HEK293 (cell line): ENCODE measurements around the gene TMEM259.

ENCODE experiments used
- GLI2 ChIP-seq: fragments of 450-650 bp; formaldehyde crosslinking; IDR thresholded peaks from 2 replicates; pipeline ENCODE4; 2017; ENCODE audit warnings: missing biosample characterization, missing genetic modification characterization, low read depth, borderline replicate concordance
- GLIS1 ChIP-seq: fragments of 450-650 bp; formaldehyde crosslinking; IDR thresholded peaks from 2 replicates; pipeline ENCODE4 v1.5.1; 2016; ENCODE audit warnings: missing biosample characterization, missing genetic modification characterization
- KLF8 ChIP-seq: fragments of 450-650 bp; formaldehyde crosslinking; IDR thresholded peaks from 2 replicates; pipeline ENCODE4 v1.5.1; 2016; ENCODE audit warnings: missing biosample characterization, missing genetic modification characterization
- OSR2 ChIP-seq: fragments of 450-650 bp; formaldehyde crosslinking; IDR thresholded peaks from 2 replicates; pipeline ENCODE4 v1.5.1; 2016; ENCODE audit warnings: missing biosample characterization, missing genetic modification characterization
- PBX3 ChIP-seq: sonication (generic); formaldehyde crosslinking; IDR thresholded peaks from 2 replicates; pipeline ENCODE4 v1.8.1; 2022; ENCODE audit warnings: mild to moderate bottlenecking, moderate library complexity, missing genetic modification reagents
- PRDM10 ChIP-seq: fragments of 450-650 bp; formaldehyde crosslinking; IDR thresholded peaks from 2 replicates; pipeline ENCODE4 v1.5.1; 2016; ENCODE audit warnings: missing biosample characterization, missing genetic modification characterization
- SP2 ChIP-seq: fragments of 450-650 bp; formaldehyde crosslinking; IDR thresholded peaks from 2 replicates; pipeline ENCODE4 v1.5.1; 2016; ENCODE audit warnings: missing biosample characterization, missing genetic modification characterization
- TSHZ1 ChIP-seq: fragments of 450-650 bp; formaldehyde crosslinking; IDR thresholded peaks from 2 replicates; pipeline ENCODE4 v1.5.1; 2016; ENCODE audit warnings: missing biosample characterization, missing genetic modification characterization, borderline replicate concordance
- ZBTB10 ChIP-seq: fragments of 450-650 bp; formaldehyde crosslinking; IDR thresholded peaks from 2 replicates; pipeline ENCODE4 v1.5.1; 2016; ENCODE audit warnings: missing biosample characterization, missing genetic modification characterization
- ZBTB17 ChIP-seq: fragments of 450-650 bp; formaldehyde crosslinking; IDR thresholded peaks from 2 replicates; pipeline ENCODE4 v1.5.1; 2016; ENCODE audit warnings: missing biosample characterization, missing genetic modification characterization
- ZBTB21 ChIP-seq: fragments of 450-650 bp; formaldehyde crosslinking; IDR thresholded peaks from 2 replicates; pipeline ENCODE4 v1.5.1; 2017; ENCODE audit warnings: missing biosample characterization, missing genetic modification characterization
- ZFP69B ChIP-seq: fragments of 450-650 bp; formaldehyde crosslinking; IDR thresholded peaks from 2 replicates; pipeline ENCODE4 v1.5.1; 2016; ENCODE audit warnings: missing biosample characterization, missing genetic modification characterization
- ZIC2 ChIP-seq: fragments of 450-650 bp; formaldehyde crosslinking; IDR thresholded peaks from 2 replicates; pipeline ENCODE4 v1.5.1; 2016; ENCODE audit warnings: missing biosample characterization, missing genetic modification characterization
- ZNF140 ChIP-seq: fragments of 450-650 bp; formaldehyde crosslinking; IDR thresholded peaks from 2 replicates; pipeline ENCODE4 v1.5.1; 2016; ENCODE audit warnings: missing biosample characterization, missing genetic modification characterization
- ZNF16 ChIP-seq: fragments of 450-650 bp; formaldehyde crosslinking; IDR thresholded peaks from 2 replicates; pipeline ENCODE4 v1.5.1; 2016; ENCODE audit warnings: low read depth, missing biosample characterization, missing genetic modification characterization
- ZNF223 ChIP-seq: fragments of 450-650 bp; formaldehyde crosslinking; IDR thresholded peaks from 2 replicates; pipeline ENCODE4 v1.5.1; 2016; ENCODE audit warnings: missing biosample characterization, missing genetic modification characterization
- ZNF24 ChIP-seq: fragments of 450-650 bp; formaldehyde crosslinking; IDR thresholded peaks from 2 replicates; pipeline ENCODE4 v1.5.1; 2016; ENCODE audit warnings: missing biosample characterization, missing genetic modification characterization
- ZNF302 ChIP-seq: fragments of 450-650 bp; formaldehyde crosslinking; IDR thresholded peaks from 2 replicates; pipeline ENCODE4 v1.5.1; 2016; ENCODE audit warnings: missing biosample characterization, missing genetic modification characterization, low read depth
- ZNF341 ChIP-seq: fragments of 450-650 bp; formaldehyde crosslinking; IDR thresholded peaks from 2 replicates; pipeline ENCODE4; 2016; ENCODE audit warnings: low read depth, missing biosample characterization, missing genetic modification characterization
- ZNF549 ChIP-seq: fragments of 450-650 bp; IDR thresholded peaks from 2 replicates; pipeline ENCODE4 v1.5.1; 2018; ENCODE audit warnings: missing biosample characterization, missing genetic modification characterization, mild to moderate bottlenecking, inconsistent platforms, moderate library complexity
- ZNF610 ChIP-seq: fragments of 450-650 bp; formaldehyde crosslinking; IDR thresholded peaks from 2 replicates; pipeline ENCODE4 v1.5.1; 2016; ENCODE audit warnings: missing biosample characterization, missing genetic modification characterization, borderline replicate concordance
- ZNF639 ChIP-seq: fragments of 450-650 bp; formaldehyde crosslinking; IDR thresholded peaks from 2 replicates; pipeline ENCODE4 v1.5.1; 2016; ENCODE audit warnings: missing biosample characterization, missing genetic modification characterization
- ZNF692 ChIP-seq: fragments of 450-650 bp; formaldehyde crosslinking; IDR thresholded peaks from 2 replicates; pipeline ENCODE4 v1.5.1; 2016; ENCODE audit warnings: missing biosample characterization, missing genetic modification characterization
- ZNF76 ChIP-seq: fragments of 450-650 bp; formaldehyde crosslinking; IDR thresholded peaks from 2 replicates; pipeline ENCODE4; 2016; ENCODE audit warnings: low read depth, missing biosample characterization, missing genetic modification characterization, borderline replicate concordance

TMEM259 gene

GRCh38 chr19:1039646-1040475 lies 18.9 kb upstream of the TMEM259 start, which contains the start of gene ABCA7 (continued):
- TF ChIP-seq ZBTB10 (tag by site-specific recombination) (peak; percentile 73), ZBTB21 (peak; percentile 53), SP2 (tag by site-specific recombination) (peak; percentile 100), PBX3 (peak; percentile 100), ZNF639 (no peak; the same call in 1 of the 2 replicates), OSR2 (tag by site-specific recombination) (peak; percentile 85), KLF8 (tag by site-specific recombination) (peak; percentile 98), ZNF341 (tag by site-specific recombination) (peak; percentile 88), PRDM10 (tag by site-specific recombination) (peak; percentile 98), ZNF223 (tag by site-specific recombination) (no peak), ZNF692 (tag by site-specific recombination) (peak; percentile 28; the same call in 1 of the 2 replicates), GLIS1 (tag by site-specific recombination) (peak; percentile 66; the same call in 1 of the 2 replicates), ZNF302 (tag by site-specific recombination) (no peak), ZIC2 (peak; percentile 67; the same call in 1 of the 2 replicates), ZNF140 (tag by site-specific recombination) (no peak), ZNF610 (tag by site-specific recombination) (peak; percentile 13; the same call in 1 of the 2 replicates), ZNF549 (no peak), ZNF24 (tag by site-specific recombination) (peak; percentile 99), ZFP69B (0 out of 2 replicates have a peak, but pooled peaks have one; percentile 11), ZNF76 (tag by site-specific recombination) (peak; percentile 29; the same call in 1 of the 2 replicates), GLI2 (no peak), TSHZ1 (tag by site-specific recombination) (no peak), ZBTB17 (tag by site-specific recombination) (peak; percentile 57), ZNF16 (tag by site-specific recombination) (no peak)
